ENCODE data around the gene DENND1A.
"Not testable (repeated sequence)": the region's sequence is repeated elsewhere in the genome, so short reads cannot be mapped to it uniquely, and the experiment has no call there.

DENND1A gene

DNA sequence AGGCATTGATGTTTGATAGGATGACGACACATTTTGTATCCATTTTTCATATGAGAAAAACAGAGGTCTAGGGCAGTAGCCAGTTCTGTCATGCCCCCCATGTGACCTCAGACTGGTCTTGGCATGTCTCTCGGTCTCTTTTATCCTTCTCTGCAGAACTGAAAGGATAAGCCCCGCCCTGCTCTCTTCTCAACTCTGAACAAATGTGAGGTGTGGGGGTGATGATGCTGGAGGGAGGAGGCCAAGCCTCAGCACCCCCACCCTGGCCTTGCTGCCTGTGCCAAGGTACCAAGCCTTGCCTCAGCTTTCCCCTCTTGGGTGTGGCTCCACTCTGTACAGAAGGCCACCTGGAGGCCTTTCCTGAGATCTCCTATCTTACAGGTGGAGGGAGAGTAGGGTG is 593.5 kb downstream of the DENND1A start:
- no peak overlapping the region for H3K4me3 Mint-ChIP-seq
- no peak for DNase-seq
- TF ChIP-seq, protein P1, sequence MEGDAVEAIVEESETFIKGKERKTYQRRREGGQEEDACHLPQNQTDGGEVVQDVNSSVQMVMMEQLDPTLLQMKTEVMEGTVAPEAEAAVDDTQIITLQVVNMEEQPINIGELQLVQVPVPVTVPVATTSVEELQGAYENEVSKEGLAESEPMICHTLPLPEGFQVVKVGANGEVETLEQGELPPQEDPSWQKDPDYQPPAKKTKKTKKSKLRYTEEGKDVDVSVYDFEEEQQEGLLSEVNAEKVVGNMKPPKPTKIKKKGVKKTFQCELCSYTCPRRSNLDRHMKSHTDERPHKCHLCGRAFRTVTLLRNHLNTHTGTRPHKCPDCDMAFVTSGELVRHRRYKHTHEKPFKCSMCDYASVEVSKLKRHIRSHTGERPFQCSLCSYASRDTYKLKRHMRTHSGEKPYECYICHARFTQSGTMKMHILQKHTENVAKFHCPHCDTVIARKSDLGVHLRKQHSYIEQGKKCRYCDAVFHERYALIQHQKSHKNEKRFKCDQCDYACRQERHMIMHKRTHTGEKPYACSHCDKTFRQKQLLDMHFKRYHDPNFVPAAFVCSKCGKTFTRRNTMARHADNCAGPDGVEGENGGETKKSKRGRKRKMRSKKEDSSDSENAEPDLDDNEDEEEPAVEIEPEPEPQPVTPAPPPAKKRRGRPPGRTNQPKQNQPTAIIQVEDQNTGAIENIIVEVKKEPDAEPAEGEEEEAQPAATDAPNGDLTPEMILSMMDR (IDR thresholded peaks at IDR 0.05) = no peak
- no peaks in the 10 kb centered on the region for H3K9me3 Mint-ChIP-seq
- no peak overlapping the region for H3K27ac Mint-ChIP-seq
- H3K27me3 Mint-ChIP-seq (ENCODE audit: low read depth, poor library complexity) = no peaks in the 10 kb centered on the region
- no peaks in the 10 kb centered on the region for H3K36me3 Mint-ChIP-seq (ENCODE audit: low read depth)
- peaks cover 67% of the 10 kb centered on the region for H3K4me1 Mint-ChIP-seq

DNA sequence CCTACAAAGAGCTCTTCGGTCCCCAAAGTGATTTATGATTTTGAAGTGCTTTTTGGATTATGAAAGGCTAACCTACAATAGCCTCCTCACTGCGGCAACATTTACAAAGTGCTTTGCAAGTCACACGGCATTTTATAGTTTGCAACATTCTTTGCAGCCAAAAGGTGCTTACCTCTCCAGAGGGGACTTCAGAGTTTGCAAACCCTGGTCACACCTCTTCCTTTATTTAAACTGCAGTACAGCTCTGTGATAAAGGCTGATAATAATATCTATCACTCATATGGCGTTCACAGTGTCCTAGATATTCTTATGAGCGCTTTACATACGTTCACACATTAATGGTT is 594.0 kb downstream of the DENND1A start:
- peak overlapping the region; percentile 84 for H3K27ac Mint-ChIP-seq
- peak overlapping the region; percentile 18 for H3K4me3 Mint-ChIP-seq
- peaks cover 64% of the 10 kb centered on the region for H3K4me1 Mint-ChIP-seq
- no peaks in the 10 kb centered on the region for H3K36me3 Mint-ChIP-seq (ENCODE audit: low read depth)
- H3K9me3 Mint-ChIP-seq = no peaks in the 10 kb centered on the region
- no peaks in the 10 kb centered on the region for H3K27me3 Mint-ChIP-seq (ENCODE audit: low read depth, poor library complexity)
- TF ChIP-seq, protein P1 (IDR thresholded peaks at IDR 0.05) = no peak
- no peak for DNase-seq

DNA sequence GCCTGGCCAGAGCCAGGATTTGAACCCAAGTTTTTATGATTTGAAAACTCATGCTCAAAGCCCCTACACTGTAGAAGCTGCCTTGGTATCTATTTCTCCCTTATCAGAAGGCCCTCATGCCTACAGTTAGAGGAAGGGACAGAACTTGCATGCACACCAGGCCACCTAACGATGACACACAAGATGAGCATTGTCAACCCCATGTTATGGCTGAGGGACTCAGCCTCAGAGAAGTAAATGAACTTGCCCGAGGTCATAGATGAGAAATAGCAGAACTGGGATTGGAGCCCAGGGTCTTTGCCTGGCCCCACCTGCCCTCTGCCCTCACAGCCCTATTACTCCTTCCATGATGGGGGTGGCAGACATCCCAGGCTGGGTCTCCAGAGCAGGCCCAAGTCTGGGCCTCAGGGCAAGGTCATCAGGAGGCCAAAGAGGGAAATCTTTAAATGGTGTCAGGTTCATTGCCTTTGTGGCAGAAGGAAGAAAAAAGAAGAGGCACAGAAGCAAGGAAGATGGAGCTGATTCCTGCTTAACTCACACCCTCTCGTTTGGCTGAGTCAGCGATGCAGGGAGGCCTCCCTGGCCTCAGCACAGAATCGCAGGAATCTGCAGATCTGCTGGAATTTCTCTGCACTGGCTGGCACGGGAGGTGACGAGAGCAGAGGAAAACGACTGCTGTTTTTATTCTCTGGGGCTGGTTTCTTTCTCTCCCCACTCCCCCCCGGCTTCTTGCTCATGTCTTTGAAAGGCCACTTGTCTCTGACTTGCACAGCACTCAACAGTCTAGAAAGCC is 594.5 kb downstream of the DENND1A start:
- peak; percentile 40 for DNase-seq
- Mint-ChIP-seq H3K36me3 (ENCODE audit: low read depth) (no peaks in the 10 kb centered on the region), H3K27me3 (ENCODE audit: low read depth, poor library complexity) (no peaks in the 10 kb centered on the region), H3K27ac (peak overlapping the region; percentile 84), H3K4me3 (peak overlapping the region; percentile 18), H3K9me3 (no peaks in the 10 kb centered on the region), H3K4me1 (peaks cover 63% of the 10 kb centered on the region)
- TF ChIP-seq, protein P1 (IDR thresholded peaks at IDR 0.05) = no peak

DNA sequence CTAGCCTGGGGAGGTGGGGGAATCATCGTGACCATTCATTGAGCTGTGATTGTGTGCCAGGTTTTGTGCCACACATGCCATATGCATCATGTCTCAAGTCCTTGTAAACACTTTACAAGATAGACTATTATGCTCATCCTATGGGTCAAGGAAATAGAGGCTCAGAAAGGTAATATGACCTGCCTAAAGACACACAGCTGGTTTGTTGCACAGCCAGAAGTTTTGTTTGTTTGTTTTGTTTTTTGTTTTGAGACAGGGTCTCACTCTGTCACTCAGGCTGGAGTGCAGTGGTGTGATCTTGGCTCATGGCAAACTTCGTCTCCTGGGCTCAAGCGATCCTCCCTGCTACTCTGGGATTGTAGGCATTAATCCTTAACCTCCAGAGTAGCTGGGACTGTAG is 595.3 kb downstream of the DENND1A start:
- Mint-ChIP-seq H3K4me1 (peaks cover 63% of the 10 kb centered on the region), H3K36me3 (ENCODE audit: low read depth) (no peaks in the 10 kb centered on the region), H3K9me3 (no peaks in the 10 kb centered on the region), H3K4me3 (no peak overlapping the region), H3K27ac (no peak overlapping the region), H3K27me3 (ENCODE audit: low read depth, poor library complexity) (no peaks in the 10 kb centered on the region)
- DNase-seq = no peak
- TF ChIP-seq, protein P1 (IDR thresholded peaks at IDR 0.05) = no peak

DNA sequence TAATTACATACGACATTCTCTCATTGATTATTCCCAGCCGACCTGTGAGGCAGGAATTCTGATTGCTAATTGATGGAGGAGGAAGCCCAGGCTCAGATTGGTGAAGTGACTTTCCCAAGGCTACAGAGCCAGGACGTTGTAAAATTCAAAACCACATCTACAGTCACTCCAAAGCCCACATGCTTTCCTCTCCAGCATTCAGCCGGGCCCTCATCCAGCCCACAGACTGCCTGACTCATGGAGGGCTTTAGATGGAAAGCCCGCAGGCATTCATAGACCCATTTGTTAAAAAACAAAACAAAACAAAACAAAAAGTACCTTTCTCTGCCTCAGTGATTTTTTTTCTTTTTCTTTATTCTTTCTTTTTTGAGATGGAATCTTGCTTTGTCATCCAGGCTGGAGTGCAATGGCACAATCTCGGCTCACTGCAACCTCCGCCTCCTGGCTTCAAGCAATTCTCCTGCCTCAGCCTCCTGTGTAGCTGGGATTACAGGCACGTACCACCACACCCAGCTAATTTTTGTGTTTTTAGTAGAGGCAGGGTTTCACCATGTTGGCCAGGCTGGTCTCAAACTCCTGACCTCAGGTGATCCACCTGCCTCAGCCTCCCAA is 596.8 kb downstream of the DENND1A start:
- Mint-ChIP-seq H3K27ac (peak overlapping the region; percentile 19), H3K4me1 (peaks cover 55% of the 10 kb centered on the region)
- not testable (repeated sequence) for H3K27me3 Mint-ChIP-seq (ENCODE audit: low read depth, poor library complexity); H3K36me3 Mint-ChIP-seq (ENCODE audit: low read depth); DNase-seq; H3K4me3 Mint-ChIP-seq; H3K9me3 Mint-ChIP-seq

DNA sequence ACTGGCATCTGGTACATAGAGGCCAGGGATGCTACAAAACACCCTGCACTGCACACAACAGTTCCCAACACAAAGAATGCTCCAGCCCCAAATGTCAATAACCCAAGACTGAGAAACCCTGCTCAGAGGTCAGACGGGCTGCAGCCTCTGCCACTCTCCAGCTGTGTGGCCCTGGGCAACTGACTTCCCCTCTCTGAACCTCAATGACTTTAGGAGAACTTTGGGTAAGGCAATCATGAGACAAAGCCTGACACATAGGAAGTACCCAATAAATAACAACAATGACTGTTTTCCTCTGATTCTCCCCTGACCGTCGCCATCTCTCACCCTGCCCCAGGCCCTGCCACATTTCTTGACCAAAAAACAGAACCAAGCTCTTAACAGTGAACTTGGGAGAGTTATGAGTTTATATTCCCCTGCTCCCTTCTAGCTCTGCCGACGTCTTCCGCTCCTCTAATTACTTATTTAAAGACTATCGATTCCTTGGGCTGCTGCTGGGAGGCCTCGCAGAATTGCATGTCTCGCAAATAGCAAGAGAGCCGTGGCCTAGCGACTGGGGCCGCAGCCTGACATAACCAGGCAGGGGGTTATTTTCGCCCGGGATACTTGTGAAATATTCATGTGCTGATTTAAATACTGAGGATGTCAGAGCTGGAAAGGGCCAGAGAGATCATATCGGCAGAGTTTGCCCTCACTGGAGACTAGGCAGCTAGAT is 598.4 kb downstream of the DENND1A start:
- no peaks in the 10 kb centered on the region for H3K9me3 Mint-ChIP-seq
- peaks cover 4% of the 10 kb centered on the region for H3K27me3 Mint-ChIP-seq (ENCODE audit: low read depth, poor library complexity)
- no peaks in the 10 kb centered on the region for H3K36me3 Mint-ChIP-seq (ENCODE audit: low read depth)
- DNase-seq = no peak
- no peak overlapping the region for H3K4me3 Mint-ChIP-seq
- TF ChIP-seq, protein P1 (IDR thresholded peaks at IDR 0.05) = no peak
- peak overlapping the region; percentile 79 for H3K27ac Mint-ChIP-seq
- peaks cover 65% of the 10 kb centered on the region for H3K4me1 Mint-ChIP-seq
